Keratinocyte (primary cell): ENCODE measurements around the gene MINDY4.

Experiments used
- EZH2 ChIP-seq: IDR thresholded peaks from one replicate; pipeline ENCODE4 v1.6.1; 2012; ENCODE audit warnings: inconsistent platforms, mild to moderate bottlenecking, low read length, moderate library complexity
- TF ChIP-seq, protein P1 (sequence below), 3 experiments: IDR thresholded peaks in 1 of 3; conservative IDR thresholded peaks in 1 of 3; optimal IDR thresholded peaks in 1 of 3; 2 replicates in 2 of 3; 3 replicates in 1 of 3; pipeline versions ENCODE3 to v1.5.1; 2011; ENCODE audit warnings: low read length in 3 of 3, mild to moderate bottlenecking in 3 of 3, moderate library complexity in 2 of 3, control low read depth in 1 of 3, inconsistent platforms in 1 of 3; ENCODE audit not compliant: insufficient read depth in 2 of 3; ENCODE audit errors: extremely low read depth in 1 of 3

DNA sequence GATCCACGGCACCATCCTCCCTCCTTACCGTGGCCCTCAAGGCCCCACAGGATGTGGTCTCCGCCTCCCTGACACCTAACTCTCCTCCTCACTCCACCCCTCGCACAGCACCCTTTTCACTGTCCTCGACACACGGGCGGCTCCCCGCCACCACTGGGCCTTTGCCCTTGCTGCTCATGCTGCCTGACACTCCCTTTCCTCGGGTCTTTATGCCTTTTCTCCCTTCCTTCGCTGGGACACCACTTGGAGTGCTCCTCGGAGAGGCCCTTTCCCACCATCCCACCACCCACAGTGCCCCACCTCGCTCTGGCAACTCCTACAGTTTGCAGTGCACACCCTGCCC, 27.2 kb upstream of the MINDY4 start:
- no peak for TF ChIP-seq EZH2
- TF ChIP-seq, protein P1, sequence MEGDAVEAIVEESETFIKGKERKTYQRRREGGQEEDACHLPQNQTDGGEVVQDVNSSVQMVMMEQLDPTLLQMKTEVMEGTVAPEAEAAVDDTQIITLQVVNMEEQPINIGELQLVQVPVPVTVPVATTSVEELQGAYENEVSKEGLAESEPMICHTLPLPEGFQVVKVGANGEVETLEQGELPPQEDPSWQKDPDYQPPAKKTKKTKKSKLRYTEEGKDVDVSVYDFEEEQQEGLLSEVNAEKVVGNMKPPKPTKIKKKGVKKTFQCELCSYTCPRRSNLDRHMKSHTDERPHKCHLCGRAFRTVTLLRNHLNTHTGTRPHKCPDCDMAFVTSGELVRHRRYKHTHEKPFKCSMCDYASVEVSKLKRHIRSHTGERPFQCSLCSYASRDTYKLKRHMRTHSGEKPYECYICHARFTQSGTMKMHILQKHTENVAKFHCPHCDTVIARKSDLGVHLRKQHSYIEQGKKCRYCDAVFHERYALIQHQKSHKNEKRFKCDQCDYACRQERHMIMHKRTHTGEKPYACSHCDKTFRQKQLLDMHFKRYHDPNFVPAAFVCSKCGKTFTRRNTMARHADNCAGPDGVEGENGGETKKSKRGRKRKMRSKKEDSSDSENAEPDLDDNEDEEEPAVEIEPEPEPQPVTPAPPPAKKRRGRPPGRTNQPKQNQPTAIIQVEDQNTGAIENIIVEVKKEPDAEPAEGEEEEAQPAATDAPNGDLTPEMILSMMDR (optimal IDR thresholded peaks at IDR 0.05 in 1 of 3, IDR thresholded peaks at IDR 0.05 in 1 of 3, conservative IDR thresholded peaks at IDR 0.05 in 1 of 3; ENCODE audit: extremely low read depth in 1 of 3, insufficient read depth in 2 of 3, low read length in 3 of 3): no peak
